Duodenal mucosa (tissue), 2 donors: ENCODE results near the gene SPATS2.

Source experiments
- H3K27ac ChIP-seq: one replicate; pipeline ENCODE4 v1.7.0; 2013; ENCODE audit warnings: low read depth, low read length
- H3K27me3 ChIP-seq, 2 donors: one replicate each; pipeline ENCODE4 v1.7.0; 2013; ENCODE audit warnings: low read length in 2 of 2, control low read depth in 1 of 2; ENCODE audit not compliant: insufficient read depth in 2 of 2, control insufficient read depth in 1 of 2
- H3K36me3 ChIP-seq, 2 donors: one replicate each; pipeline ENCODE4 v1.7.0; 2013; ENCODE audit warnings: low read length in 2 of 2, control low read depth in 1 of 2; ENCODE audit not compliant: insufficient read depth in 2 of 2, control insufficient read depth in 1 of 2
- H3K4me1 ChIP-seq, 2 donors: one replicate each; pipeline ENCODE4 v1.7.0; 2013; ENCODE audit warnings: low read length in 2 of 2, control low read depth in 1 of 2; ENCODE audit not compliant: insufficient read depth in 2 of 2, control insufficient read depth in 1 of 2
- H3K4me3 ChIP-seq, 2 donors: one replicate each; pipeline ENCODE4 v1.7.0; 2013; ENCODE audit warnings: low read length in 2 of 2, low read depth in 1 of 2
- H3K9ac ChIP-seq, 2 donors: one replicate each; pipeline ENCODE4 v1.7.0; 2013; ENCODE audit warnings: low read length in 2 of 2, low read depth in 1 of 2
- H3K9me3 ChIP-seq, 2 donors: one replicate each; pipeline ENCODE4 v1.7.0; 2013; ENCODE audit warnings: low read length in 2 of 2, control low read depth in 1 of 2; ENCODE audit not compliant: control insufficient read depth in 1 of 2

The SPATS2 gene

DNA sequence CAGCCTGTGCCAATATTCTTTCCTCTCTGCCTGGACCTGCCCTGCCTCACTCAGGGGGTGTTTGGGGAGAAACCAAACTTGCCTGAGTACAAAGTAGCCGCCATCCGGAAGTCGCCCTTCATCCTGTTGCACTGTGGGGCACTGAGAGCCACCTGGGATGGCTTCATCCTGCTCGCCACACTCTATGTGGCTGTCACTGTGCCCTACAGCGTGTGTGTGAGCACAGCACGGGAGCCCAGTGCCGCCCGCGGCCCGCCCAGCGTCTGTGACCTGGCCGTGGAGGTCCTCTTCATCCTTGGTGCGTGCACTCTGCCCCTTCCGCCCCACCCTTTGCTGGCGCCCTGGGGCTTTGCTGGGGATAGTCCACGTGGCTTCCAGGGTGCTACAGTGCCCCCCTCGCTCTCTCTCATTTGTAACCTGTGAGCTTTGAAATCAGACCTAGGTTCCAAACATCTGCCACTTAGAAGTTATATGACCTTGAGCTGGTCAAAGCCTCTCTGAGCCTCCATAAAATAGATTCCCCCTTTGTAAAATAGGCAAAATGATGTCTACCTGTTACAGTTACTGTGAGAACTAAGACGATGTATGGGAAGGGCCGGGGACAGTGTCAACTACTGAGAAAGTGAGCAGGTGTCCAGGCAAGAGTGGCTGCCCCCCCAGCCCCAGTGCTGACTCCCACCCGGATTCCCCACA lies 176.1 kb downstream of the SPATS2 start:
- Histone ChIP-seq H3K27ac (no peak overlapping the region), H3K4me3 (no peak overlapping the region), H3K36me3 (no peaks in the 10 kb centered on the region), H3K9me3 (no peaks in the 10 kb centered on the region), H3K9ac (no peak overlapping the region), H3K27me3 (peaks cover 29 to 41% of the 10 kb centered on the region in 2 donors), H3K4me1 (peaks cover 1 to 7% of the 10 kb centered on the region in 2 donors)

DNA sequence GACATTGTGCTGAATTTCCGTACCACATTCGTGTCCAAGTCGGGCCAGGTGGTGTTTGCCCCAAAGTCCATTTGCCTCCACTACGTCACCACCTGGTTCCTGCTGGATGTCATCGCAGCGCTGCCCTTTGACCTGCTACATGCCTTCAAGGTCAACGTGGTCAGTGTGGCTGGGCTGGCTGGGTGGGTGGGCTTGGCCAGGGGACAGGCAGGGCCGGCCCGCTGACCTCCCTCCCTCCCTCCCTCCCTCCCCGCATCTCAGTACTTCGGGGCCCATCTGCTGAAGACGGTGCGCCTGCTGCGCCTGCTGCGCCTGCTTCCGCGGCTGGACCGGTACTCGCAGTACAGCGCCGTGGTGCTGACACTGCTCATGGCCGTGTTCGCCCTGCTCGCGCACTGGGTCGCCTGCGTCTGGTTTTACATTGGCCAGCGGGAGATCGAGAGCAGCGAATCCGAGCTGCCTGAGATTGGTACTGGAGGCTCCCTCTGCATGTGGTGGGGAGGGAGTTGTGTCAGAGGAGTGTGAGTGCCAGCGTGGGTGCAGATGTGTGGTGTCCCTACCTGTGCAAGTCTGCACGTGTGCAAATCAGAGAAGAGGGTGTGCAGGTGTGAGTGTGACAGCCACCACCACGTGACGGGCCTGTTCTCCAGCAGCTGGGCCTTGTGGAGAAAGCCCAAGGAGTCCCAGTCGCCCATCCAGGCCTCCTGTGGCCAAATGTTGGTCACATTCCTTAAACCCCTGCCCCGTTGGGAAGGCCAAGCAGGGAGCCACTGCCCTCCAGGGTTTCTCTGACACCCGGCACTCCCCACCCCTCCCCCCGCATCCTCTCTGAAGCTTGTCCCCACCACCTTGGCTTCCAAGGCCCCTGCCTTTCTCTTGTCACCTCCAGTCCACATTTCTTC lies 176.9 kb downstream of the SPATS2 start:
- no peak overlapping the region for H3K4me3 ChIP-seq

DNA sequence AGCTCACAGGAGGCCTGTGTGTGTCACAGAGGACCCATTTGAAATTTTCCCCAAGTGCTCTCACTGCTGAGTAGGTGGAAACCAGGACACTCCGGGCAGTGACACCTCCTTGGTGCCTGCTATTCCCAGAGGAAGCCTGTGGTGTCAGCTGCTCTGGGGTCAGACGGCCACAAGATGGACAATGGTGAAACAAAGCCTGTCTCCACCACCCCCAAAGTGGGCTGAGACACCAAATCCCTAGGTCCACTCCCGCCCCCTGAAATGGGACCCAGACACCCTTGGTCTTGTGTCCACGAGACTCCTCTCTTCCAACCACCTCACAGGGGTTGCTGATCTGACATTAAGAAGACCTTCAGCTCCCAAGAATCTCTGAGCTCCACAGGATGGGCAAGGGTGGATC lies 178.6 kb downstream of the SPATS2 start:
- Histone ChIP-seq H3K4me3 (no peak overlapping the region), H3K9ac (no peak overlapping the region), H3K27me3 (peaks cover 17 to 25% of the 10 kb centered on the region in 2 donors), H3K9me3 (no peaks in the 10 kb centered on the region), H3K36me3 (no peaks in the 10 kb centered on the region), H3K27ac (no peak overlapping the region), H3K4me1 (peaks cover 14 to 22% of the 10 kb centered on the region in 2 donors)

More for the DNA sequence above, 176.9 kb downstream of the SPATS2 start:
- H3K27me3 ChIP-seq = peaks cover 28 to 41% of the 10 kb centered on the region in 2 donors
- H3K9me3 ChIP-seq = no peaks in the 10 kb centered on the region
- H3K4me1 ChIP-seq = peaks cover 7% of the 10 kb centered on the region in 2 donors
- H3K27ac ChIP-seq = no peak overlapping the region
- no peaks in the 10 kb centered on the region for H3K36me3 ChIP-seq
- H3K9ac ChIP-seq = no peak overlapping the region

DNA sequence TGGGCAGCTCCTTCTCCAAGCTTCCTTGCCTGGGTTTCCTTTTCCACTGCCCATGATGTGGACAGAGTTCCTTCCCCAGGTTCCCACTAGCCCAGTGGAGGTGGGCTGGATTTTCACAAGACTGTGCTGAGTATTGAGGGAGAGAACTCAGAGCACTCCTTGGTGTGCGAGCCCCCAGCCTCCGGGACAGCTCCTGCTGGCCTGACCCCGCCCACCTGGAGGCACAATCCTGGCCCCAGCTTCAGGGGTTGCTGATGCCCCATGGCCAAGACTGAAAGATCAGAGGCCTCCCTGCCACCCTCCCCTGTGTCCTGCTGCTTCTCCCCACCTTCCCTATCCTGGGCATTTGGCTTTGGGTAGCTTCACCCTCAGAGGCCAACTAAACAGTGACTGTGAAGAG lies 179.2 kb downstream of the SPATS2 start:
- no peak overlapping the region for H3K4me3 ChIP-seq
- H3K4me1 ChIP-seq = peaks cover 17 to 24% of the 10 kb centered on the region in 2 donors
- peaks cover 17 to 22% of the 10 kb centered on the region in 2 donors for H3K27me3 ChIP-seq
- H3K36me3 ChIP-seq = no peaks in the 10 kb centered on the region
- no peak overlapping the region for H3K27ac ChIP-seq
- no peak overlapping the region for H3K9ac ChIP-seq
- H3K9me3 ChIP-seq = no peaks in the 10 kb centered on the region

DNA sequence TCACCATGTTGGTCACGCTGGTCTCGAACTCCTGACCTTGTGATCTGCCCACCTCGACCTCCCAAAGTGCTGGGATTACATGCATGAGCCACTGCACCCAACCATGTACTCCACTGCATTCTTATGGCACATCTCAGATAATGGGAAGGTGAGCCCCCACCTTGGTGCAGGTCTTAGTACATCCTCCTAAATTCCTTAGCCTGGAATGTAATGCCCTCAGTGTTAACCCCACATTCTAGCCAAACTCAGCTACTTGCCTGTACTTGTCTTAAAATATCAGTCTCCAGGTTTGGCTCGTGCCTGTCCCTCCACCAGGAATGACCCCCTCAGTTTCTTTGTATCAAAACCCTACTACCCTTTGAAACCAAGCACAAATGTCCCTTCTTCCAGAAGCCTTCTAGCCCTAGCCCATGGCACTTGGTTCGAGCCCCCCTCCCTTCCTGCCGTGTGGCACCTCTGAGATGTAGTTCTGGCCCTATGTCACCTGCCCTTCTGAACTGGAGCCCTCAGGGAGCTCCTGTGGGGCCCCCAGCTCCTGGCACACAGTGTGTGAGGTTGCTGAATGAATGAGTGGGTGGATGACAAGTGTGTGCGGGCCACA lies 179.9 kb downstream of the SPATS2 start:
- H3K27ac ChIP-seq = no peak overlapping the region
- no peak overlapping the region for H3K4me3 ChIP-seq
- peaks cover 17 to 24% of the 10 kb centered on the region in 2 donors for H3K4me1 ChIP-seq
- H3K27me3 ChIP-seq = peaks cover 17 to 22% of the 10 kb centered on the region in 2 donors
- no peaks in the 10 kb centered on the region for H3K9me3 ChIP-seq
- H3K36me3 ChIP-seq = no peaks in the 10 kb centered on the region
- no peak overlapping the region for H3K9ac ChIP-seq

DNA sequence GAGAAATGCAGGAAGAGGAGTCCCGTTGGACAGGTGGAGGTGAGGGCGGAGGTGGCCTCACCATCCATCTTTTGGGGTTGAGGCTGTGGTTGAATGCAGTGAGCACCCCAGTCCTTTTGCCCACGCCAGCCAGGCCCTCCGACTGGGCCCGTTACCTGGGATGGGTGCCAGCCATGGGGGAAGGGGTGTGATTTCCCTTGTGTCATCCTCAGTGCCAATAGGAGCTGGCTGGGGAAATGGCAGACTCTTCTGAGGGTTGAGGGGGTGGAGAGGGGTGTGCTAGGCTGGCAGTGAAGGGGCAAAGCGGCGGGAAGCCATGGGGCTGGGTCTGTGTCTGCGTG lies 181.2 kb downstream of the SPATS2 start:
- Histone ChIP-seq H3K9ac (peak overlapping the region in 1 of 2 donors; percentile 12), H3K36me3 (no peaks in the 10 kb centered on the region), H3K4me3 (peak overlapping the region in 1 of 2 donors; percentile 57), H3K27ac (no peak overlapping the region), H3K9me3 (no peaks in the 10 kb centered on the region), H3K4me1 (peaks cover 13 to 24% of the 10 kb centered on the region in 2 donors), H3K27me3 (peaks cover 14 to 22% of the 10 kb centered on the region in 2 donors)

DNA sequence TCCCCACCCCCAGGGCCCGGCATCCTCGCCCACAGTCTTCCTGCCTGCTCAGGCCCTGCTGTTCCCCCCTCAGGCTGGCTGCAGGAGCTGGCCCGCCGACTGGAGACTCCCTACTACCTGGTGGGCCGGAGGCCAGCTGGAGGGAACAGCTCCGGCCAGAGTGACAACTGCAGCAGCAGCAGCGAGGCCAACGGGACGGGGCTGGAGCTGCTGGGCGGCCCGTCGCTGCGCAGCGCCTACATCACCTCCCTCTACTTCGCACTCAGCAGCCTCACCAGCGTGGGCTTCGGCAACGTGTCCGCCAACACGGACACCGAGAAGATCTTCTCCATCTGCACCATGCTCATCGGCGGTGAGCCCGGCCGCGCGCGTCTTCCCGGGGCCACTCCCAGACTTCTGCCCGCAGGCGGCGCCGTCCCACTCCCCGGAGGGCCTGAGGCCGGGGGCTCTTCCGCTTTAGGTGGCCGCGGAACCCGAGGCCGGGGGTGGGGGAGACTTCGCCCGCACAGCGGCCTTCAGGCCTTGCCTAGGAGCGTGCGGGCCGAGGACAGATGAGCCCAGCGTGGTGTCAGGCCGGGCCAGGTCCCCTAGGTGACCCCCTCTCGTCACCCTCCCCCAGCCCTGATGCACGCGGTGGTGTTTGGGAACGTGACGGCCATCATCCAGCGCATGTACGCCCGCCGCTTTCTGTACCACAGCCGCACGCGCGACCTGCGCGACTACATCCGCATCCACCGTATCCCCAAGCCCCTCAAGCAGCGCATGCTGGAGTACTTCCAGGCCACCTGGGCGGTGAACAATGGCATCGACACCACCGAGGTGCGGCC lies 181.8 kb downstream of the SPATS2 start:
- peak overlapping the region in 1 of 2 donors; percentile 12 for H3K9ac ChIP-seq
- H3K4me1 ChIP-seq = peaks cover 10 to 24% of the 10 kb centered on the region in 2 donors
- no peaks in the 10 kb centered on the region for H3K9me3 ChIP-seq
- peak overlapping the region; percentile 19 to 57 for H3K4me3 ChIP-seq
- H3K27ac ChIP-seq = no peak overlapping the region
- H3K36me3 ChIP-seq = no peaks in the 10 kb centered on the region
- peaks cover 14 to 22% of the 10 kb centered on the region in 2 donors for H3K27me3 ChIP-seq

DNA sequence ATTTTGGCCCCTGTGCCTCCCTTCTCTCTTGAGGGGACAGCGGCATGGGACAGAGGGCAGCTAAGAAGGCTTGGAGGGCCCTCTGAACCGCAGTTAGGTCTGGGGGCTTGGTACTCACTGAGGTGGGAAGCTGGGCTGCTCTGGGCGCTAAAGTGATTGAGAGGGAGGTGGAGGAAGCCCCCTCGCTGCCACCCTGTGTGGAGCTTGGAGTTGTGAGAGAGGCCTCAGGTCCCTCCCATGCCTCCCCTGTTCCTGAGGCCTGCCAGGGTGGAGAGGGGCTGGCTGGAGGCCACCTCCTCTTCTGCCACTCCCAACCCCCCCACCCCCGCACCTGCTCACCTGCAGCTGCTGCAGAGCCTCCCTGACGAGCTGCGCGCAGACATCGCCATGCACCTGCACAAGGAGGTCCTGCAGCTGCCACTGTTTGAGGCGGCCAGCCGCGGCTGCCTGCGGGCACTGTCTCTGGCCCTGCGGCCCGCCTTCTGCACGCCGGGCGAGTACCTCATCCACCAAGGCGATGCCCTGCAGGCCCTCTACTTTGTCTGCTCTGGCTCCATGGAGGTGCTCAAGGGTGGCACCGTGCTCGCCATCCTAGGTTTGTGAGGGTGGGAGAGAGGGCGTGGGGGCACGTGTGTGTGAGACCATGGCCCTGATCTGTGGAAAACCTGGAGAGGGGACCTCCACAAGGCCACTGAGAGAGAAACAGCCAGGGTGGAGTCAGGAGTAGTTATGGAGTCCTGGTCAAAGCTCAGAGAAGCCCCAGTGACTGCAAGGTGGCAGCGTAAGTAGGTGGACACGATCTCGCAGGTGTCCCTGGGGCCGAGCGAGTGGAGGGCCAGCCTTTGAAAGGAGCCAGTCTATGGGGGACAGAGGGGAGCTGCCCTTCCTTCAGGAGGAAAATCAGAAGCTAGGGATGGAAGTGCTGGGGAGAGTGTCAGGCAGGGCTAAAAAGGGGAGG lies 182.8 kb downstream of the SPATS2 start:
- Histone ChIP-seq H3K4me3 (no peak overlapping the region), H3K9ac (no peak overlapping the region), H3K9me3 (no peaks in the 10 kb centered on the region), H3K27ac (no peak overlapping the region), H3K36me3 (no peaks in the 10 kb centered on the region), H3K27me3 (peaks cover 14 to 19% of the 10 kb centered on the region in 2 donors), H3K4me1 (peaks cover 10 to 24% of the 10 kb centered on the region in 2 donors)
